A549 (cell line): ENCODE measurements around the gene ATP4A. TPM values are rescaled to one million over a fixed set of nuclear protein-coding genes. Genes with fewer than 3 reads are reported as not detected.

Experiments used
- ATAC-seq, 2 experiments: fragments of 200-7000 bp in 1 of 2; fragments of >200 bp in 1 of 2; cut with Nextera tagmentation in 1 of 2; cut with Tn5 transposase in 1 of 2; 3 replicates each; pipeline versions ENCODE4 v1.8.0 to v1.9.1; 2018 to 2020; ENCODE audit warnings: mild to moderate bottlenecking in 1 of 2, moderate library complexity in 1 of 2
- CTCF ChIA-PET: fragments of 300-600 bp; sonication (Branson Sonifier 250); formaldehyde crosslinking; extraction: SDS; loops from one replicate; lab custom pipeline; 2021; ENCODE audit warnings: antibody characterized with exemption, inconsistent platforms; lab: Yijun Ruan, JAX
- POLR2A ChIA-PET: fragments of 350-600 bp; formaldehyde crosslinking; extraction: SDS; loops from one replicate; lab custom pipeline; 2021; ENCODE audit warnings: antibody characterized with exemption, inconsistent platforms; lab: Yijun Ruan, JAX
- DNase-seq, 2 experiments: peaks; one replicate each; pipeline versions ENCODE4 v3.0.0 to v3.0.0-alpha.2; 2011 to 2016; ENCODE audit warnings: low read depth in 1 of 2, low spot score in 1 of 2
- FAIRE-seq: peaks from 2 replicates; lab custom pipeline; 2011; peaks lifted over from hg19 to GRCh38; lab: Jason Lieb, UNC
- H3K27ac ChIP-seq, 2 experiments: fragments of >200 bp; sonication (Bioruptor Twin); formaldehyde crosslinking; 3 replicates each; pipeline ENCODE4 v1.5.1; 2016 to 2017
- H3K4me1 ChIP-seq: fragments of >200 bp; sonication (Bioruptor Twin); formaldehyde crosslinking; 3 replicates; pipeline ENCODE4 v1.6.1; 2016
- H3K4me2 ChIP-seq: fragments of >200 bp; sonication (Bioruptor Twin); formaldehyde crosslinking; 3 replicates; pipeline ENCODE4 v1.6.1; 2016
- H3K4me3 ChIP-seq: fragments of >200 bp; sonication (Bioruptor Twin); formaldehyde crosslinking; 3 replicates; pipeline ENCODE4 v1.5.1; 2016
- H3K9me3 ChIP-seq: fragments of >200 bp; sonication (Bioruptor Twin); formaldehyde crosslinking; 3 replicates; pipeline ENCODE4 v1.6.1; 2016
- CBX8 ChIP-seq: fragments of 200-600 bp; sonication (generic); IDR thresholded peaks from 2 replicates; pipeline ENCODE4 v1.6.1; 2016
- CEBPB ChIP-seq, 2 experiments: fragments of >200 bp in 1 of 2; sonication (Bioruptor Twin) in 1 of 2; formaldehyde crosslinking in 1 of 2; IDR thresholded peaks; 2 replicates each; pipeline ENCODE4 v1.6.1; 2012 to 2016
- CHD4 ChIP-seq: fragments of 200-600 bp; sonication (generic); IDR thresholded peaks from 2 replicates; pipeline ENCODE4 v1.6.1; 2016; ENCODE audit warnings: antibody characterized with exemption, mild to moderate bottlenecking, borderline replicate concordance
- CTCF ChIP-seq: fragments of >200 bp; sonication (Bioruptor Twin); formaldehyde crosslinking; IDR thresholded peaks from 3 replicates; pipeline ENCODE4 v1.5.1; 2016
- EHF ChIP-seq: fragments of 250-450 bp; sonication (Bioruptor Pico); IDR thresholded peaks from 2 replicates; pipeline ENCODE4 v1.5.0; 2020; ENCODE audit warnings: mild to moderate bottlenecking
- EHMT2 ChIP-seq: fragments of 200-600 bp; sonication (generic); IDR thresholded peaks from 2 replicates; pipeline ENCODE4 v1.6.1; 2016; ENCODE audit warnings: antibody characterized with exemption, low read depth, mild to moderate bottlenecking, moderate library complexity
- ELK1 ChIP-seq: fragments of 150-350 bp; IDR thresholded peaks from 2 replicates; pipeline ENCODE4 v1.6.1; 2014; ENCODE audit warnings: low read depth, mild to moderate bottlenecking, low read length
- EP300 ChIP-seq, 2 experiments: fragments of >200 bp; sonication (Bioruptor Twin); formaldehyde crosslinking; IDR thresholded peaks; 2 replicates in 1 of 2; 3 replicates in 1 of 2; pipeline ENCODE4 v1.6.1; 2016 to 2017
- ESRRA ChIP-seq: fragments of 150-350 bp; IDR thresholded peaks from 2 replicates; pipeline ENCODE4 v1.6.1; 2014; ENCODE audit warnings: mild to moderate bottlenecking, low read length, borderline replicate concordance
- FOSB ChIP-seq: fragments of 250-450 bp; sonication (Bioruptor Pico); IDR thresholded peaks from 2 replicates; pipeline ENCODE4 v1.5.0; 2020; ENCODE audit warnings: mild to moderate bottlenecking, moderate library complexity
- HES2 ChIP-seq: fragments of >200 bp; sonication (Bioruptor Twin); formaldehyde crosslinking; IDR thresholded peaks from 2 replicates; pipeline ENCODE4 v1.6.1; 2016
- HOXA7 ChIP-seq: fragments of 250-450 bp; sonication (Bioruptor Pico); IDR thresholded peaks from 2 replicates; pipeline ENCODE4 v1.5.0; 2020; ENCODE audit warnings: mild to moderate bottlenecking, moderate library complexity
- HOXB5 ChIP-seq: fragments of 250-450 bp; sonication (Bioruptor Pico); IDR thresholded peaks from 2 replicates; pipeline ENCODE4 v1.5.0; 2020; ENCODE audit warnings: mild to moderate bottlenecking, moderate library complexity
- KDM1A ChIP-seq: fragments of 200-600 bp; sonication (generic); IDR thresholded peaks from 2 replicates; pipeline ENCODE4 v1.6.1; 2016; ENCODE audit warnings: low read depth, mild to moderate bottlenecking
- KDM5A ChIP-seq: fragments of 200-600 bp; sonication (generic); IDR thresholded peaks from 2 replicates; pipeline ENCODE4 v1.6.1; 2016; ENCODE audit warnings: antibody characterized with exemption, mild to moderate bottlenecking
- MAX ChIP-seq: IDR thresholded peaks from 2 replicates; pipeline ENCODE4 v1.6.1; 2012
- MYC ChIP-seq: IDR thresholded peaks from 2 replicates; pipeline ENCODE4 v1.6.1; 2012; ENCODE audit warnings: mild to moderate bottlenecking, inconsistent platforms, low read length, improper control_type of control experiment, borderline replicate concordance
- NPAS2 ChIP-seq: fragments of 250-450 bp; sonication (Bioruptor Pico); IDR thresholded peaks from 2 replicates; pipeline ENCODE4 v1.8.0; 2022; ENCODE audit warnings: mild to moderate bottlenecking, moderate library complexity, borderline replicate concordance
- NR3C1 ChIP-seq: fragments of >200 bp; sonication (Bioruptor Twin); formaldehyde crosslinking; IDR thresholded peaks from 3 replicates; pipeline ENCODE4 v1.6.1; 2017
- PBX3 ChIP-seq: IDR thresholded peaks from 2 replicates; pipeline ENCODE4 v1.6.1; 2012
- POLR2AphosphoS2 ChIP-seq: conservative IDR thresholded peaks from 2 replicates; pipeline ENCODE4 v1.6.1; 2012; ENCODE audit warnings: low read length, improper control_type of control experiment, inconsistent platforms
- RAD21 ChIP-seq, 2 experiments: fragments of >200 bp in 1 of 2; sonication (Bioruptor Twin) in 1 of 2; formaldehyde crosslinking in 1 of 2; IDR thresholded peaks in 1 of 2; conservative IDR thresholded peaks in 1 of 2; 2 replicates in 1 of 2; 3 replicates in 1 of 2; pipeline ENCODE4 v1.6.1; 2012 to 2018; ENCODE audit warnings: inconsistent platforms in 1 of 2
- RCOR1 ChIP-seq: fragments of 150-350 bp; IDR thresholded peaks from 2 replicates; pipeline ENCODE4 v1.6.1; 2014; ENCODE audit warnings: antibody characterized with exemption, low read length, low read depth
- RFX5 ChIP-seq: fragments of 450-650 bp; IDR thresholded peaks from 2 replicates; pipeline ENCODE4 v1.7.1; 2014; ENCODE audit warnings: antibody characterized with exemption, mild to moderate bottlenecking, moderate library complexity
- RNF2 ChIP-seq: fragments of 200-600 bp; sonication (generic); IDR thresholded peaks from 2 replicates; pipeline ENCODE4 v1.6.1; 2016; ENCODE audit warnings: low read depth, mild to moderate bottlenecking, antibody characterized with exemption, moderate library complexity, borderline replicate concordance
- ZC3H11A ChIP-seq: fragments of 450-650 bp; IDR thresholded peaks from 2 replicates; pipeline ENCODE4 v1.6.1; 2014; ENCODE audit warnings: antibody characterized with exemption, mild to moderate bottlenecking
- ZNF302 ChIP-seq: fragments of 250-450 bp; sonication (Bioruptor Pico); IDR thresholded peaks from 2 replicates; pipeline ENCODE4 v1.9.0; 2021; ENCODE audit warnings: inconsistent platforms, mild to moderate bottlenecking, moderate library complexity
- ZSCAN20 ChIP-seq: fragments of 250-450 bp; sonication (Bioruptor Pico); IDR thresholded peaks from 2 replicates; pipeline ENCODE4 v1.8.0; 2022; ENCODE audit warnings: mild to moderate bottlenecking, moderate library complexity
- WGBS: methylation state at CpG from one replicate; pipeline ENCODE4 v1.1.6; 2017; ENCODE audit errors: missing lambda C conversion rate; 5-methylcytosine and 5-hydroxymethylcytosine counted together
- polyA plus RNA-seq, 4 experiments: library from polyadenylated mRNA; depleted of rRNA in 3 of 4; stranded (reverse); fragments of >200 nt; fragmentation: RNase III in 1 of 4; extraction: RNeasy Plus Mini Kit Qiagen cat#74134 plus additional on column Dnase treatment in 1 of 4; gene quantifications; 2 replicates in 3 of 4; 3 replicates in 1 of 4; pipeline ENCODE4 v1.2.3, GENCODE V29; 2011 to 2017
- TF ChIP-seq, protein P1 (sequence below): fragments of 200-600 bp; sonication (generic); IDR thresholded peaks from 2 replicates; pipeline ENCODE4 v1.6.1; 2016; ENCODE audit warnings: antibody characterized with exemption, mild to moderate bottlenecking, moderate library complexity
- TF ChIP-seq, protein P2 (sequence below): fragments of 250-450 bp; sonication (Bioruptor Pico); IDR thresholded peaks from 2 replicates; pipeline ENCODE4 v1.5.0; 2020; ENCODE audit warnings: low read depth, mild to moderate bottlenecking, moderate library complexity

The ATP4A gene
- polyA plus RNA-seq, 2 of the 4 experiments (the other 2 are of a cell fraction): not detected

DNA sequence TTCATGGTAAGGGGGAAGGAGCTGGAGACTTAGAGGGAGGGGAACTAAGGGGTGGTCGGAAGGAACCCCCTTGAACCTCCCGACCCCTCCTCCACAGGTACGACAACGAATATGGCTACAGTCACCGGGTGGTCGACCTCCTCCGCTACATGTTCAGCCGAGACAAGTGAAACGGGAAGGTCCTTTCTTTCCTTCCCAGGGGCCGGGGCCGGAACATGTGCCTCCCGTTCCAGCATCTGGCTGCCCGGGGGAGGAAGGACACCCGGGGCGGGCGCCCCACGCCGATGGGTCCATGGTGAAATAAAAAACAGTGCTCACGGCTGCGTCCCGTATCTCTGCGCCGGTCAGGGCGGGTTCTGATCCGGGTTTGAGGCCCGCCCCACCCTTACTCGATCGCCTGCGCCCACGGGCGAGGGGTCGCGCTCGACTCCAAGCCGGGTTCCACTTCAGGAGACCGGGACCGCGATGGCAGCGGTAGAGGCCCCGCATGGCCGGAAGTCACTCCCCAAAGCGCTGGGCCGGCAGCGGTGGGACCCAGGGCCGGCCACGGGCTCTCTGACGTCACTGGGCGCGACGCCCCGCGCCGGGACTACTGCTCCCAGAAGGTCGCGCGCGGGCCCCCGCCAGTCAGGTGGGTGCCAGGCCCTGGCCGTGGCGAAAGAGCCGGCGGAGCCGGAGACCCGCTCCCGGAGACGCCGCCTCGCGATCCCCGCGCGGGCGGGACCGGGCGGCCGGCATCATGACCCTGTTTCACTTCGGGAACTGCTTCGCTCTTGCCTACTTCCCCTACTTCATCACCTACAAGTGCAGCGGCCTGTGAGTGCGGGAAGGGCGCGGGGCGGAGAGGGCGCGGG lies 18.2 kb downstream of the ATP4A start, which contains the start of gene TMEM147:
Gene TMEM147, plus strand, starts transcription at position 626 of the 854 bp plus-strand sequence. Its CDS starts 114 bp downstream, at position 740.
- WGBS: 1% methylated on average over 85 of the region's 85 CpGs
- no peaks in the 10 kb centered on the region for H3K9me3 ChIP-seq
- H3K4me1 ChIP-seq: peaks cover 14% of the 10 kb centered on the region
- ChIA-PET CTCF (interaction anchor here (0.8 to 2.6 kb wide), 5 partner anchors 11 to 37 kb away, joined by 3 to 24 read pairs (median 6); no protein-coding TSS in a partner anchor), POLR2A (interaction anchor here (0.6 kb wide), 1 partner anchor 103 kb away, joined by 3 read pairs; the partner anchor contains the start of gene COX6B1)
- H3K4me2 ChIP-seq: peak within 1 kb of the TSS; percentile 85
- H3K4me3 ChIP-seq: peak within 1 kb of the TSS; percentile 86
- ATAC-seq (peak; percentile 88 to 95), FAIRE-seq (no peak), DNase-seq (peak; percentile 95 to 100)
- peak within 1 kb of the TSS; percentile 88 to 93 for H3K27ac ChIP-seq
- TF ChIP-seq CEBPB (IDR thresholded peaks at IDR 0.05): 0 out of 4 replicates have a peak, but pooled peaks of 1 of the 2 experiments have one; percentile 11
- no peak for TF ChIP-seq EHF
- no peak for TF ChIP-seq EP300 (IDR thresholded peaks at IDR 0.05)
- no peak for TF ChIP-seq EHMT2
- TF ChIP-seq POLR2AphosphoS2: no peak
- TF ChIP-seq ELK1: 0 out of 2 replicates have a peak, but pooled peaks have one; percentile 17
- no peak for TF ChIP-seq KDM1A
- no peak for TF ChIP-seq CBX8
- TF ChIP-seq NPAS2 (CRISPR knock-in tag): no peak
- TF ChIP-seq RAD21 (conservative IDR thresholded peaks at IDR 0.05 in 1 of 2, IDR thresholded peaks at IDR 0.05 in 1 of 2): no peak
- TF ChIP-seq RFX5: peak; percentile 86
- TF ChIP-seq RNF2: no peak
- TF ChIP-seq HOXA7 (CRISPR knock-in tag): no peak
- TF ChIP-seq MAX: peak; percentile 96
- no peak for TF ChIP-seq NR3C1
- TF ChIP-seq CHD4: no peak
- TF ChIP-seq ZSCAN20: no peak
- peak; percentile 88 for TF ChIP-seq MYC
- TF ChIP-seq, protein P1, sequence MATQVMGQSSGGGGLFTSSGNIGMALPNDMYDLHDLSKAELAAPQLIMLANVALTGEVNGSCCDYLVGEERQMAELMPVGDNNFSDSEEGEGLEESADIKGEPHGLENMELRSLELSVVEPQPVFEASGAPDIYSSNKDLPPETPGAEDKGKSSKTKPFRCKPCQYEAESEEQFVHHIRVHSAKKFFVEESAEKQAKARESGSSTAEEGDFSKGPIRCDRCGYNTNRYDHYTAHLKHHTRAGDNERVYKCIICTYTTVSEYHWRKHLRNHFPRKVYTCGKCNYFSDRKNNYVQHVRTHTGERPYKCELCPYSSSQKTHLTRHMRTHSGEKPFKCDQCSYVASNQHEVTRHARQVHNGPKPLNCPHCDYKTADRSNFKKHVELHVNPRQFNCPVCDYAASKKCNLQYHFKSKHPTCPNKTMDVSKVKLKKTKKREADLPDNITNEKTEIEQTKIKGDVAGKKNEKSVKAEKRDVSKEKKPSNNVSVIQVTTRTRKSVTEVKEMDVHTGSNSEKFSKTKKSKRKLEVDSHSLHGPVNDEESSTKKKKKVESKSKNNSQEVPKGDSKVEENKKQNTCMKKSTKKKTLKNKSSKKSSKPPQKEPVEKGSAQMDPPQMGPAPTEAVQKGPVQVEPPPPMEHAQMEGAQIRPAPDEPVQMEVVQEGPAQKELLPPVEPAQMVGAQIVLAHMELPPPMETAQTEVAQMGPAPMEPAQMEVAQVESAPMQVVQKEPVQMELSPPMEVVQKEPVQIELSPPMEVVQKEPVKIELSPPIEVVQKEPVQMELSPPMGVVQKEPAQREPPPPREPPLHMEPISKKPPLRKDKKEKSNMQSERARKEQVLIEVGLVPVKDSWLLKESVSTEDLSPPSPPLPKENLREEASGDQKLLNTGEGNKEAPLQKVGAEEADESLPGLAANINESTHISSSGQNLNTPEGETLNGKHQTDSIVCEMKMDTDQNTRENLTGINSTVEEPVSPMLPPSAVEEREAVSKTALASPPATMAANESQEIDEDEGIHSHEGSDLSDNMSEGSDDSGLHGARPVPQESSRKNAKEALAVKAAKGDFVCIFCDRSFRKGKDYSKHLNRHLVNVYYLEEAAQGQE: peak; percentile 33; the same call in 1 of the 2 replicates
- TF ChIP-seq KDM5A: peak; percentile 60
- no peak for TF ChIP-seq ZNF302 (CRISPR knock-in tag)
- TF ChIP-seq HES2: no peak
- TF ChIP-seq ESRRA: peak; percentile 5; the same call in 1 of the 2 replicates
- no peak for TF ChIP-seq FOSB (CRISPR knock-in tag)
- no peak for TF ChIP-seq RCOR1
- TF ChIP-seq ZC3H11A: no peak
- TF ChIP-seq, protein P2, sequence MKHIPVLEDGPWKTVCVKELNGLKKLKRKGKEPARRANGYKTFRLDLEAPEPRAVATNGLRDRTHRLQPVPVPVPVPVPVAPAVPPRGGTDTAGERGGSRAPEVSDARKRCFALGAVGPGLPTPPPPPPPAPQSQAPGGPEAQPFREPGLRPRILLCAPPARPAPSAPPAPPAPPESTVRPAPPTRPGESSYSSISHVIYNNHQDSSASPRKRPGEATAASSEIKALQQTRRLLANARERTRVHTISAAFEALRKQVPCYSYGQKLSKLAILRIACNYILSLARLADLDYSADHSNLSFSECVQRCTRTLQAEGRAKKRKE: no peak
- TF ChIP-seq CTCF: no peak
- TF ChIP-seq HOXB5 (CRISPR knock-in tag): 0 out of 2 replicates have a peak, but pooled peaks have one; percentile 46
- peak; percentile 44; the same call in 1 of the 2 replicates for TF ChIP-seq PBX3
